Duodenal mucosa (tissue), 2 donors: Measurements from ENCODE around the gene TFDP1.

Experiments used
- H3K27ac ChIP-seq: one replicate; pipeline ENCODE4 v1.7.0; 2013; ENCODE audit warnings: low read depth, low read length
- H3K27me3 ChIP-seq, 2 donors: one replicate each; pipeline ENCODE4 v1.7.0; 2013; ENCODE audit warnings: low read length in 2 of 2, control low read depth in 1 of 2; ENCODE audit not compliant: insufficient read depth in 2 of 2, control insufficient read depth in 1 of 2
- H3K36me3 ChIP-seq, 2 donors: one replicate each; pipeline ENCODE4 v1.7.0; 2013; ENCODE audit warnings: low read length in 2 of 2, control low read depth in 1 of 2; ENCODE audit not compliant: insufficient read depth in 2 of 2, control insufficient read depth in 1 of 2
- H3K4me1 ChIP-seq, 2 donors: one replicate each; pipeline ENCODE4 v1.7.0; 2013; ENCODE audit warnings: low read length in 2 of 2, control low read depth in 1 of 2; ENCODE audit not compliant: insufficient read depth in 2 of 2, control insufficient read depth in 1 of 2
- H3K4me3 ChIP-seq, 2 donors: one replicate each; pipeline ENCODE4 v1.7.0; 2013; ENCODE audit warnings: low read length in 2 of 2, low read depth in 1 of 2
- H3K9ac ChIP-seq, 2 donors: one replicate each; pipeline ENCODE4 v1.7.0; 2013; ENCODE audit warnings: low read length in 2 of 2, low read depth in 1 of 2
- H3K9me3 ChIP-seq, 2 donors: one replicate each; pipeline ENCODE4 v1.7.0; 2013; ENCODE audit warnings: low read length in 2 of 2, control low read depth in 1 of 2; ENCODE audit not compliant: control insufficient read depth in 1 of 2

Gene TFDP1, protein sequence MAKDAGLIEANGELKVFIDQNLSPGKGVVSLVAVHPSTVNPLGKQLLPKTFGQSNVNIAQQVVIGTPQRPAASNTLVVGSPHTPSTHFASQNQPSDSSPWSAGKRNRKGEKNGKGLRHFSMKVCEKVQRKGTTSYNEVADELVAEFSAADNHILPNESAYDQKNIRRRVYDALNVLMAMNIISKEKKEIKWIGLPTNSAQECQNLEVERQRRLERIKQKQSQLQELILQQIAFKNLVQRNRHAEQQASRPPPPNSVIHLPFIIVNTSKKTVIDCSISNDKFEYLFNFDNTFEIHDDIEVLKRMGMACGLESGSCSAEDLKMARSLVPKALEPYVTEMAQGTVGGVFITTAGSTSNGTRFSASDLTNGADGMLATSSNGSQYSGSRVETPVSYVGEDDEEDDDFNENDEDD

DNA sequence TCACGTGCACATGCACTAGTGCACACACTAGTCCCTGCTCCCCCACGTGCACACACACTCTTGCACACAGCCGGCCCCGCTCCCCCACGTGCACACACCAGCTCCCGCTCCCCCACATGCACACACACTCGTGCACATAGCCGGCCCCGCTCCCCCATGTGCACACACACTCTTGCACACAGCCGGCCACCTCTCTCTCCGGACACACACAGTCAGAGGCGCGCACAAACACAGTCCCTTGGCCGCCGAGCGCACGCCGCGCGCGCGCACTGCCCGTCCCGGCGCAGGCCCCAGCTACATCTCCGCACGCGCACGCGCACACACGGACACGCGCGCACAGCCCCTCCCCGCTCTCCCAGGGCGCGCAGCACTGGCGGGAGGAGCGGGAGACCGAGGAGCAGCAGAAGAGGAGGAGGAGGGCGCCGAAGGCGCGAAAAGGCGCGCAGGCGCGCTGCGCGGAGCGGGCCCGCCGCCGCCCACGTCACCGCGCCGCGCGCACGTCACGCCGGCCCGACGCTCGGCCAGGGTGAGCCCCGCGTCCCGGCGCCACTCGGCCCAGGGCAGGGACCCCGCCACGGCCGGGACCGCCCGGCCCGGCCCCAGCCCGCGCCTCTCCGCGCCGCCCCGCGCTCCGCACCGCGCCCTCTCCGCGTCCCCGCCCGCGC lies at the start of gene TFDP1:
Gene TFDP1, plus strand, starts transcription at position 549 of the 665 bp plus-strand sequence. CDS start 1,085 bp downstream, outside the sequence.
- Histone ChIP-seq H3K27me3 (no peaks in the 10 kb centered on the region), H3K36me3 (peaks cover 5 to 18% of the 10 kb centered on the region in 2 donors), H3K9ac (peak within 1 kb of the TSS; percentile 34 to 38), H3K4me3 (peak within 1 kb of the TSS; percentile 64 to 79), H3K4me1 (peaks cover 15 to 27% of the 10 kb centered on the region in 2 donors), H3K27ac (no peak within 1 kb of the TSS), H3K9me3 (no peaks in the 10 kb centered on the region)

DNA sequence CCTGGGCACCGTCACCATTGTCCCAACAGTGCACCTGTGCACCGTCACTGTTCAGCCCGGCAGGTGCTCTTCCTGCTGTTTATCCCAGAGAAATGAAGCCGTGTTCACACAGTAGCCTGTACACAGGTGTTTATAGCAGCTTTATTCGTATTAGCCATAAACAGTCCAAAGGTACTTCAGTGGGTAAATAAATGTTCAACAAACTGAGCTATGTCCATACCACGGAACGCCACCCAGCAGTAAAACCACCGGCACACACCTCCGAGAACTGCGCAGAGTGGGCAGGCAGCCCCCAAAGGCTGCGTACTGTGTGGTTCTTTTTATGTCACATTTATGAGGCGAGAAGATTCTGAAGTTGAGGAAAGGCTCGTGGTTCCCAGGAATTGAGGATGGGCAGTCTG lies 49.2 kb upstream of the TFDP1 start:
- H3K9me3 ChIP-seq, result no peaks in the 10 kb centered on the region
- H3K36me3 ChIP-seq, result peaks cover 2 to 28% of the 10 kb centered on the region in 2 donors
- no peak overlapping the region for H3K27ac ChIP-seq
- H3K4me1 ChIP-seq, result peaks cover 0 to 6% of the 10 kb centered on the region in 2 donors
- no peaks in the 10 kb centered on the region for H3K27me3 ChIP-seq
- H3K9ac ChIP-seq, result no peak overlapping the region
- no peak overlapping the region for H3K4me3 ChIP-seq

GRCh38 chr13:113536461-113537110 lies 48.0 kb upstream of the TFDP1 start:
- H3K9me3 ChIP-seq, result peaks cover 0 to 4% of the 10 kb centered on the region in 2 donors
- H3K27me3 ChIP-seq, result no peaks in the 10 kb centered on the region
- peaks cover 0 to 6% of the 10 kb centered on the region in 2 donors for H3K4me1 ChIP-seq
- H3K9ac ChIP-seq, result no peak overlapping the region
- H3K36me3 ChIP-seq, result peaks cover 8 to 29% of the 10 kb centered on the region in 2 donors
- H3K4me3 ChIP-seq, result no peak overlapping the region
- no peak overlapping the region for H3K27ac ChIP-seq

DNA sequence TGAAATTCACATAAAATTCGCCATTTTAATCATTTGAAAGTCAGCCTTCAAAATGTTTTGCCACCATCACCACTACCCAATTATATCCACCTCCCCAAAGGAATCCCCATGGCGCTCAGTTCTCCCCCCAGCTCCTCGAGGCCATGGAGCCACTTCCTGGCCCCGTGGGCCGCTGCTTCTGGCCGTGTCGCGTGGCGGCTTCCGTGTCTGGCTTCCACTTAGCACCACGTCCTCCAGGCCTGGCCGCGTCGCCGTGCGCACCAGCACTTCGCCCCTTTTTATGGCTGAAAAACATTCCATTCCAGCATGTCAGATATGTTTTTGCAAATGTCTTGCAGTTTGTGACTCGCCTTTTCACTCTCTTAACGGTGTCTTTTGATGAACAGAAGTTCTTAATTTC lies 47.3 kb upstream of the TFDP1 start:
- H3K27ac ChIP-seq, result no peak overlapping the region
- peaks cover 9 to 24% of the 10 kb centered on the region in 2 donors for H3K36me3 ChIP-seq
- no peak overlapping the region for H3K4me3 ChIP-seq
- H3K4me1 ChIP-seq, result peaks cover 0 to 6% of the 10 kb centered on the region in 2 donors
- no peaks in the 10 kb centered on the region for H3K27me3 ChIP-seq
- H3K9me3 ChIP-seq, result peaks cover 0 to 4% of the 10 kb centered on the region in 2 donors
- no peak overlapping the region for H3K9ac ChIP-seq

GRCh38 chr13:113537909-113538688 lies 46.5 kb upstream of the TFDP1 start:
- H3K9ac ChIP-seq, result no peak overlapping the region
- no peak overlapping the region for H3K27ac ChIP-seq

GRCh38 chr13:113538689-113539058 lies 45.9 kb upstream of the TFDP1 start:
- no peak overlapping the region for H3K9ac ChIP-seq
- H3K27ac ChIP-seq, result no peak overlapping the region
- H3K4me3 ChIP-seq, result no peak overlapping the region
- no peaks in the 10 kb centered on the region for H3K27me3 ChIP-seq
- H3K9me3 ChIP-seq, result peaks cover 0 to 4% of the 10 kb centered on the region in 2 donors
- H3K36me3 ChIP-seq, result peaks cover 13 to 24% of the 10 kb centered on the region in 2 donors
- H3K4me1 ChIP-seq, result peaks cover 0 to 6% of the 10 kb centered on the region in 2 donors

More at GRCh38 chr13:113537909-113538688, 46.5 kb upstream of the TFDP1 start:
- H3K27me3 ChIP-seq, result no peaks in the 10 kb centered on the region
- H3K4me1 ChIP-seq, result peaks cover 0 to 6% of the 10 kb centered on the region in 2 donors
- no peak overlapping the region for H3K4me3 ChIP-seq
- H3K36me3 ChIP-seq, result peaks cover 13 to 24% of the 10 kb centered on the region in 2 donors
- H3K9me3 ChIP-seq, result peaks cover 0 to 4% of the 10 kb centered on the region in 2 donors

- H3K36me3 ChIP-seq, result peaks cover 13 to 24% of the 10 kb centered on the region in 2 donors
- no peaks in the 10 kb centered on the region for H3K27me3 ChIP-seq
Measured at GRCh38 chr13:113539176-113539575, 45.4 kb upstream of the TFDP1 start.

DNA sequence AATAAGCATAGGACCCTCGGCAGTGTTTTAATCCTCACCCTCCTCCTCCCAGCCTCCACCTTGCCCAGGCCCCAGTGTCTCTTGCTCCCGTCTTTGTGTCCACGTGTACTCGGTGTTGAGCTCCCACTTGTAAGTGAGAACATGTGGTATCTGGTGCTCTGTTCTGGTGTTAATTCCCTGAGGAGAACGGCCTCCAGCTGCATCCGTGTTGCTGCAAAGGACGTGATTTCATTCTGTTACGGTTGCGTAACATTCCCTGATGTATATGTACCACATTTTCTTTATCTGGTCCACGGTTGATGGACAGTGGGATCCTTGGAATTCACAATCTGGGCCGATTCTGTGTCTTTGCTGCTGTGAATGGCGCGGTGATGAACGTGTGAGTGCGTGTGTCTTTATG lies 44.7 kb upstream of the TFDP1 start:
- Histone ChIP-seq H3K27ac (no peak overlapping the region), H3K4me1 (peaks cover 10 to 13% of the 10 kb centered on the region in 2 donors), H3K4me3 (no peak overlapping the region), H3K9ac (no peak overlapping the region), H3K36me3 (peaks cover 18 to 27% of the 10 kb centered on the region in 2 donors), H3K9me3 (peaks cover 0 to 4% of the 10 kb centered on the region in 2 donors), H3K27me3 (no peaks in the 10 kb centered on the region)

More at GRCh38 chr13:113539176-113539575, 45.4 kb upstream of the TFDP1 start:
- Histone ChIP-seq H3K9ac (no peak overlapping the region), H3K4me3 (no peak overlapping the region), H3K27ac (no peak overlapping the region), H3K4me1 (peaks cover 4 to 7% of the 10 kb centered on the region in 2 donors), H3K9me3 (peaks cover 0 to 4% of the 10 kb centered on the region in 2 donors)

- Histone ChIP-seq H3K4me1 (peaks cover 11 to 12% of the 10 kb centered on the region in 2 donors), H3K27me3 (no peaks in the 10 kb centered on the region), H3K9ac (no peak overlapping the region), H3K4me3 (no peak overlapping the region), H3K36me3 (peaks cover 19 to 27% of the 10 kb centered on the region in 2 donors), H3K27ac (no peak overlapping the region), H3K9me3 (peaks cover 0 to 4% of the 10 kb centered on the region in 2 donors)
Measured at GRCh38 chr13:113540523-113540922, 44.0 kb upstream of the TFDP1 start.
